ENCODE results near the gene GTPBP2.

DNA sequence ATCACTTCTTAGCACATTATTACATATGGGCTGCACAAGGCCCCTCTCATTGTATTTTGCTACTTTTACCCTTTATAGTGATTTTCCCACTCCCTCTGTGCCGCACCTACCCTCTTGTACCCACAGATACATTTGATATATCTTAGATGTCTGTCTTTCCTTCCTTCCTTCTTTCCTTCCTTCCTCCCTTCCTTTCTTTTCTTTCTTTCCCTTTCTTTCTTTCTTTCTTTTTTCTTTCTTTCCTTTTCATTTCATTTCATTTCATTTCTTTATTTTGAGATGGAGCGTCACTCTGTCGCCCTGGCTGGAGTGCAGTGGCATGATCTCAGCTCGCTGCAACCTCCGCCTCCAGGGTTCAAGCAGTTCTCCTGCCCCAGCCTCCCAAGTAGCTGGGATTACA lies 40.9 kb downstream of the GTPBP2 start:
- TF ChIP-seq YY1 (IDR thresholded peaks at IDR 0.05; ENCODE audit: insufficient read depth, insufficient read length): no peak
- TF ChIP-seq ZNF274 (IDR thresholded peaks at IDR 0.05; ENCODE audit: low read depth, low read length): no peak
- no peak for TF ChIP-seq SUZ12 (IDR thresholded peaks at IDR 0.05; ENCODE audit: extremely low read depth, insufficient read depth, insufficient read length)
